CD4-positive, alpha-beta T cell (primary cell): ENCODE results near the gene GP1BA. TPM values are rescaled to one million over a fixed set of nuclear protein-coding genes. Genes with fewer than 3 reads are reported as not detected.

Source experiments
- ATAC-seq: fragments of 200-7000 bp; cut with Tn5 transposase; one replicate; pipeline ENCODE4 v1.10.0; 2022; ENCODE audit warnings: mild to moderate bottlenecking; ENCODE audit not compliant: poor library complexity
- CTCF ChIA-PET: fragments of 350-600 bp; sonication (Branson Sonifier 250); formaldehyde crosslinking; loops from one replicate; lab custom pipeline; 2021; ENCODE audit warnings: antibody characterized with exemption, inconsistent platforms; lab: Charles Lee
- POLR2A ChIA-PET: fragments of 350-600 bp; sonication (Branson Sonifier 250); formaldehyde crosslinking; loops from one replicate; lab custom pipeline; 2021; ENCODE audit warnings: antibody characterized with exemption, inconsistent platforms; lab: Charles Lee
- DNase-seq, 14 experiments: peaks; one replicate each; pipeline ENCODE4 v3.0.0-alpha.2; 2013 to 2020; ENCODE audit warnings: mixed read lengths in 2 of 14
- H3K27ac ChIP-seq, 2 donors: one replicate each; pipeline versions ENCODE4 v1.5.1 to v1.7.0; 2013; ENCODE audit warnings: low read length in 2 of 2, low read depth in 1 of 2, mild to moderate bottlenecking in 1 of 2
- H3K27me3 ChIP-seq, 2 experiments: 1 replicate in 1 of 2; 2 replicates in 1 of 2; pipeline versions ENCODE4 v1.6.1 to v1.7.0; 2013; ENCODE audit warnings: low read length in 2 of 2, control low read depth in 1 of 2, mild to moderate bottlenecking in 1 of 2, moderate library complexity in 1 of 2; ENCODE audit not compliant: insufficient read depth in 2 of 2, control insufficient read depth in 1 of 2
- H3K36me3 ChIP-seq: one replicate; pipeline ENCODE4 v1.6.1; 2013; ENCODE audit warnings: low read length, control low read depth; ENCODE audit not compliant: insufficient read depth
- H3K4me1 ChIP-seq: one replicate; pipeline ENCODE4 v1.6.1; 2013; ENCODE audit warnings: low read length, control low read depth; ENCODE audit not compliant: insufficient read depth
- H3K4me3 ChIP-seq: one replicate; pipeline ENCODE4 v1.5.1; 2013; ENCODE audit warnings: mild to moderate bottlenecking, low read length, moderate library complexity
- H3K9me3 ChIP-seq, 2 experiments: 1 replicate in 1 of 2; 2 replicates in 1 of 2; pipeline versions ENCODE4 v1.6.1 to v1.7.0; 2013; ENCODE audit warnings: low read length in 2 of 2, mild to moderate bottlenecking in 2 of 2, control low read depth in 1 of 2, moderate library complexity in 1 of 2; ENCODE audit not compliant: control insufficient read depth in 1 of 2, insufficient read depth in 1 of 2
- H3K27ac Mint-ChIP-seq: one replicate; pipeline ENCODE4 v1.8.0; 2020; ENCODE audit warnings: mixed read lengths
- H3K27me3 Mint-ChIP-seq: one replicate; pipeline ENCODE4 v1.8.0; 2021; ENCODE audit warnings: mixed read lengths
- H3K36me3 Mint-ChIP-seq: one replicate; pipeline ENCODE4 v1.8.0; 2021; ENCODE audit warnings: low read depth, mixed read lengths
- H3K4me1 Mint-ChIP-seq: one replicate; pipeline ENCODE4 v1.8.0; 2021; ENCODE audit warnings: low read depth, mixed read lengths
- H3K4me3 Mint-ChIP-seq: one replicate; pipeline ENCODE4 v1.8.0; 2020; ENCODE audit warnings: mild to moderate bottlenecking, mixed read lengths
- H3K9me3 Mint-ChIP-seq: one replicate; pipeline ENCODE4 v1.8.0; 2020; ENCODE audit warnings: mixed read lengths
- intact Hi-C, 2 experiments: fragments of 100-400 bp; cut with DNase I in 1 of 2; cut with micrococcal nuclease in 1 of 2; formaldehyde crosslinking; loops; one replicate each; pipeline versions ENCODE4 v1.15.1 to v1.9.0; 2023 to 2025; cut with DNase I, micrococcal nuclease
- total RNA-seq, 174 experiments: library from RNA in 2 of 174; stranded (reverse) in 2 of 174; gene quantifications; one replicate each; pipeline ENCODE4 v1.2.3 and lab custom pipeline; 2021 to 2026
- TF ChIP-seq, protein P1 (sequence below): fragments of 200-600 bp; IDR thresholded peaks from one replicate; pipeline ENCODE4 v1.8.0; 2022; ENCODE audit warnings: antibody characterized with exemption, mild to moderate bottlenecking

Gene GP1BA
- total RNA-seq, 2 experiments from 2014 or later, result not detected

DNA sequence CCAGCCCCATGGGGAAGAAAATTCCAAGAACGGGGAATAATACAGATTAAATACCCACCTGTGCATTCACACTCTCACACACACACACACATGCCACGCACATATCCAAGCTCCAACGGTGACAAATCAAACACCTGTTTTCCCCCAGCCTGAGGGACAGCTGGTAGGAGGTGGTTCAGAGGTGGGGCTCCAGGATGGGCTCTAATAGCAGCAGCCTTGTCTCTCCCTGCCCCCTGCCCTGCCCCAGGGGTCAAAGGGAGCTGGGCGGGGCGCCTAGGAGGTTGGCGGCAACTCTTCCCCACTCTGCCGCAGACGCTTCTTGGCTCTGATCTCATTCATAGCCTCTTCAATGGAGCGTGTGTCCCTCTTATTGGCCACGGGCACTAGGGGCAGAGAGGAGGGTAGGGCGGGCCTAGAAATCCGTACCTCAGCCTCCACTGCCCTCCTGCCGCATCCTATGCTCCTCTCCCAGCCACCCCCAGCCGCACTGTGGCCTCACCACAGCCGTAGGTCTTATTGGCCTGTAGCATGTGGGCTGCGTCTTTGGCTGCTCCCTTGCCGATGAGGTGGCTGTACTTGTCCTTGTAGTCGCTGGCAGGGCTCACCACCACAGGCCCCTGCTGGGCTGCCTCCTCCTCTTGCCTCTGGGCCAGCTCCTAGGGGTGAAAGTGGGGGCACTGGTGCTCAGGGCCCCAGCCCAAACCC, 27.3 kb downstream of the GP1BA start:
- CTCF ChIA-PET, result no interaction called here
- ATAC-seq, result no peak
- Histone ChIP-seq H3K9me3 (no peaks in the 10 kb centered on the region), H3K4me3 (no peak overlapping the region), H3K27me3 (no peaks in the 10 kb centered on the region), H3K4me1 (no peaks in the 10 kb centered on the region), H3K36me3 (peaks cover 16% of the 10 kb centered on the region), H3K27ac (no peak overlapping the region)
- Mint-ChIP-seq H3K27ac (no peak overlapping the region), H3K27me3 (no peaks in the 10 kb centered on the region), H3K4me1 (peaks cover 5% of the 10 kb centered on the region), H3K36me3 (peaks cover 25% of the 10 kb centered on the region), H3K4me3 (no peak overlapping the region), H3K9me3 (no peaks in the 10 kb centered on the region)
- TF ChIP-seq, protein P1, sequence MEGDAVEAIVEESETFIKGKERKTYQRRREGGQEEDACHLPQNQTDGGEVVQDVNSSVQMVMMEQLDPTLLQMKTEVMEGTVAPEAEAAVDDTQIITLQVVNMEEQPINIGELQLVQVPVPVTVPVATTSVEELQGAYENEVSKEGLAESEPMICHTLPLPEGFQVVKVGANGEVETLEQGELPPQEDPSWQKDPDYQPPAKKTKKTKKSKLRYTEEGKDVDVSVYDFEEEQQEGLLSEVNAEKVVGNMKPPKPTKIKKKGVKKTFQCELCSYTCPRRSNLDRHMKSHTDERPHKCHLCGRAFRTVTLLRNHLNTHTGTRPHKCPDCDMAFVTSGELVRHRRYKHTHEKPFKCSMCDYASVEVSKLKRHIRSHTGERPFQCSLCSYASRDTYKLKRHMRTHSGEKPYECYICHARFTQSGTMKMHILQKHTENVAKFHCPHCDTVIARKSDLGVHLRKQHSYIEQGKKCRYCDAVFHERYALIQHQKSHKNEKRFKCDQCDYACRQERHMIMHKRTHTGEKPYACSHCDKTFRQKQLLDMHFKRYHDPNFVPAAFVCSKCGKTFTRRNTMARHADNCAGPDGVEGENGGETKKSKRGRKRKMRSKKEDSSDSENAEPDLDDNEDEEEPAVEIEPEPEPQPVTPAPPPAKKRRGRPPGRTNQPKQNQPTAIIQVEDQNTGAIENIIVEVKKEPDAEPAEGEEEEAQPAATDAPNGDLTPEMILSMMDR, result no peak
- DNase-seq, result no peak
- intact Hi-C loops, result no loop called here
- POLR2A ChIA-PET, result interaction anchor here (1.0 kb wide), 1 partner anchor 11 kb away, joined by 6 read pairs; the partner anchor contains the start of gene PFN1

DNA sequence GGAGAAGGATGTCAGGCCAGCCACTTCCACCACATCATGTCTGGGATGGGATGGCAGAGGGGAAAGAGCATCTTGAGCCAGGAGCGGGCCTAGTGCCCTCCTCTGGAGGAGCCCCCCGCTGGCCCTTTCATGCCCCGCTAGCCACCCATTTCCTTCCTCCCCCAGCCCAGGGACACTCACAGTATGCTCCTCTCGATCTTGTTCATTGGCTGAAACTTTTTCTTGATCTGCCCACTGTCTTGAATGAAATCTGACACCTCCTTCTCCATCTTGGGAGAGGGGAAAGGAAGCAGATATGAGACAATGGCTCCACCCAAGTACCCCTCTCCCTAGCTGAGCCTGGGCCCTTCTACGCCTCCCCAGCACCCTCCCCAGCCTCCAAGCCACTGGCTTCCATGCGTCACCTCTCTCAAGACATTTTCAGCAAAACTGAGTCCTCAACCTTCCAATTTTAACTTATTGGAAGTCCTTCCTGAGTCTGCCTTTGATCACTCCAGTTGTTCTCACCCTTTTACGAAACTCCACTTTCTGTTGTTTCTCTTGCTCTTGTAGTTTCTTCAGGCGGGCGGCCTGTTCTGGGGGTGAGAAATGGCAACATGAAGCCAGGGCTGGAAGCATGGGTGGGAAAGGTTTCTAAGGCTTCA, 28.3 kb downstream of the GP1BA start:
- H3K27ac ChIP-seq, result no peak overlapping the region
- peaks cover 9% of the 10 kb centered on the region for H3K4me1 Mint-ChIP-seq
- ATAC-seq (no peak), DNase-seq (no peak)
- H3K4me3 ChIP-seq, result no peak overlapping the region
- peaks cover 16% of the 10 kb centered on the region for H3K36me3 ChIP-seq
- H3K9me3 ChIP-seq, result no peaks in the 10 kb centered on the region
- POLR2A ChIA-PET, result no interaction called here
- no peaks in the 10 kb centered on the region for H3K4me1 ChIP-seq
- no peaks in the 10 kb centered on the region for H3K27me3 Mint-ChIP-seq
- H3K27me3 ChIP-seq, result no peaks in the 10 kb centered on the region
- intact Hi-C loops, result loop anchor here in 1 of 2 experiments (10.0 kb wide), 2 partner anchors 166 to 596 kb away; partner anchors contain the start of genes PSMB6 and UBE2G1
- H3K27ac Mint-ChIP-seq, result no peak overlapping the region
- CTCF ChIA-PET, result no interaction called here
- TF ChIP-seq, protein P1, result no peak
- H3K4me3 Mint-ChIP-seq, result no peak overlapping the region
- H3K9me3 Mint-ChIP-seq, result no peaks in the 10 kb centered on the region
- peaks cover 29% of the 10 kb centered on the region for H3K36me3 Mint-ChIP-seq

DNA sequence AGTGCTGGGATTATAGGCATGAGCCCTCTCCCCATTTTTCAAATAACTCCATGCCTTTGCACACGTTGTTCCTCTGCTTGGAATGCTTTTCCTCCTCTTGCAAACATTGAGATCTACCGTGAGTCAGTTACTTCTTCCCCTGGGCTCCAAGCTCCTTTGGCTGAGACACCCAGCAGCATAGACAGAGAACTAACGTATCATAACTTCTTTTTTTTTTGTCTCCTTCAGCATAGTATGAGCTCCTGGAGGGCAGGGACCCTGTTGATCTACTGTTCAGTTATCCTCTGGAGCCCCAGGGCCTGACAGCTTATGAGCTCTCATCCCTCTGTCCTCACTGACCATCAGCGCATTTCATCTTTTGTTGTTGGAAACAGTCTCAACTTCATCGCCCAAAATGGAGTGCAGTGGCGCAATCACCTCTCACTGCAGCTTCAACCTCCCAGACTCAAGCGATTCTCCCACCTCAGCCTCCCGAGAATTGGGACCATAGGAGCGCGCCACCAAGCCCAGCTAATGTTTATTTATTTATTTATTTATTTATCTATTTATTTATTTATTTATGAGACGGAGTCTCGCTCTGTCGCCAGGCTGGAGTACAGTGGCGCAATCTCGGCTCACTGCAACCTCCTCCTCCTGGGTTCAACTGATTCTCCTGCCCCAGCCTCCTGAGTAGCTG, 33.4 kb downstream of the GP1BA start:
- H3K4me3 ChIP-seq, result no peak overlapping the region
- Mint-ChIP-seq H3K4me3 (peak overlapping the region; percentile 69), H3K27me3 (no peaks in the 10 kb centered on the region), H3K27ac (peak overlapping the region; percentile 34), H3K36me3 (peaks cover 17% of the 10 kb centered on the region), H3K4me1 (peaks cover 13% of the 10 kb centered on the region), H3K9me3 (no peaks in the 10 kb centered on the region)
- CTCF ChIA-PET, result interaction anchor here (1.5 to 3.3 kb wide), 2 partner anchors 32 to 56 kb away, joined by 3 to 21 read pairs; partner anchors contain the start of gene INCA1
- POLR2A ChIA-PET, result interaction anchor here (0.6 to 9.8 kb wide), 5 partner anchors 17 to 64 kb away, joined by 3 to 350 read pairs (median 54); partner anchors contain the start of genes C17orf107, CHRNE, ENO3 and INCA1
- H3K9me3 ChIP-seq, result no peaks in the 10 kb centered on the region
- H3K27ac ChIP-seq, result no peak overlapping the region
- ATAC-seq (no peak), DNase-seq (no peak)
- H3K4me1 ChIP-seq, result peaks cover 38% of the 10 kb centered on the region
- no peaks in the 10 kb centered on the region for H3K27me3 ChIP-seq
- TF ChIP-seq, protein P1, result no peak
- H3K36me3 ChIP-seq, result peaks cover 14% of the 10 kb centered on the region
- intact Hi-C loops, result loop anchor here in 1 of 2 experiments (10.0 kb wide), 2 partner anchors 171 to 601 kb away; partner anchors contain the start of genes PSMB6 and UBE2G1
